ENCODE results near the gene SRSF2.

Gene SRSF2

GRCh38 chr17:76722279-76722678, 14.9 kb downstream of the SRSF2 start:
- no peak for DNase-seq
- no peak overlapping the region for H3K4me3 ChIP-seq (ENCODE audit: low read depth, low read length)
- H3K4me1 ChIP-seq, result no peaks in the 10 kb centered on the region; the same call in none of the 2 replicates
- no peaks in the 10 kb centered on the region for H3K27me3 ChIP-seq
- TF ChIP-seq CTCF (IDR thresholded peaks at IDR 0.05; ENCODE audit: low read depth, low read length), result no peak
- H3K36me3 ChIP-seq, result peaks cover 75% of the 10 kb centered on the region
- no peaks in the 10 kb centered on the region for H3K9me3 ChIP-seq

GRCh38 chr17:76721463-76721862, 15.7 kb downstream of the SRSF2 start:
- no peak for TF ChIP-seq CTCF (IDR thresholded peaks at IDR 0.05; ENCODE audit: low read depth, low read length)
- H3K9me3 ChIP-seq, result no peaks in the 10 kb centered on the region
- no peak overlapping the region for H3K4me3 ChIP-seq (ENCODE audit: low read depth, low read length)
- H3K27me3 ChIP-seq, result no peaks in the 10 kb centered on the region
- H3K4me1 ChIP-seq, result peaks cover 4% of the 10 kb centered on the region
- DNase-seq, result no peak
- H3K36me3 ChIP-seq, result peaks cover 80% of the 10 kb centered on the region

- no peaks in the 10 kb centered on the region for H3K27me3 ChIP-seq
- H3K36me3 ChIP-seq, result peaks cover 82% of the 10 kb centered on the region
- no peak for TF ChIP-seq CTCF (IDR thresholded peaks at IDR 0.05; ENCODE audit: low read depth, low read length)
- H3K4me3 ChIP-seq (ENCODE audit: low read depth, low read length), result no peak overlapping the region
- no peaks in the 10 kb centered on the region for H3K9me3 ChIP-seq
- DNase-seq, result no peak
- peaks cover 4% of the 10 kb centered on the region for H3K4me1 ChIP-seq
These were observed 16.2 kb downstream of the SRSF2 start for GRCh38 chr17:76720941-76721340.

- Histone ChIP-seq H3K4me3 (ENCODE audit: low read depth, low read length) (no peak overlapping the region), H3K36me3 (peaks cover 89% of the 10 kb centered on the region), H3K9me3 (no peaks in the 10 kb centered on the region), H3K27me3 (no peaks in the 10 kb centered on the region), H3K4me1 (peaks cover 4% of the 10 kb centered on the region)
- TF ChIP-seq CTCF (IDR thresholded peaks at IDR 0.05; ENCODE audit: low read depth, low read length), result no peak
- no peak for DNase-seq
These were observed 16.9 kb downstream of the SRSF2 start for GRCh38 chr17:76720211-76720610.

GRCh38 chr17:76718516-76718915, 18.6 kb downstream of the SRSF2 start:
- H3K27me3 ChIP-seq, result no peaks in the 10 kb centered on the region
- H3K4me3 ChIP-seq (ENCODE audit: low read depth, low read length), result no peak overlapping the region
- H3K9me3 ChIP-seq, result no peaks in the 10 kb centered on the region
- H3K4me1 ChIP-seq, result peaks cover 4% of the 10 kb centered on the region; the same call in 1 of the 2 replicates
- no peak for DNase-seq
- peaks cover 82% of the 10 kb centered on the region for H3K36me3 ChIP-seq
- no peak for TF ChIP-seq CTCF (IDR thresholded peaks at IDR 0.05; ENCODE audit: low read depth, low read length)

- Histone ChIP-seq H3K9me3 (no peaks in the 10 kb centered on the region), H3K27me3 (no peaks in the 10 kb centered on the region), H3K36me3 (peaks cover 70% of the 10 kb centered on the region), H3K4me3 (ENCODE audit: low read depth, low read length) (no peak overlapping the region), H3K4me1 (peaks cover 4% of the 10 kb centered on the region; the same call in 1 of the 2 replicates)
- no peak for DNase-seq
- TF ChIP-seq CTCF (IDR thresholded peaks at IDR 0.05; ENCODE audit: low read depth, low read length), result no peak
These were observed 20.3 kb downstream of the SRSF2 start for GRCh38 chr17:76716839-76717215.
